HFFc6 (cell line): ENCODE results near the gene BRINP3. TPM values are rescaled to one million over a fixed set of nuclear protein-coding genes. Genes with fewer than 3 reads are reported as not detected.

Experiments
- DNase-seq: peaks from one replicate; pipeline ENCODE4 v3.0.0-alpha.2; 2018
- H3K27ac Mint-ChIP-seq: 2 replicates; pipeline ENCODE4 v1.8.0; 2020; ENCODE audit warnings: mild to moderate bottlenecking, mixed read lengths
- H3K27me3 Mint-ChIP-seq: 2 replicates; pipeline ENCODE4 v1.8.0; 2021; ENCODE audit warnings: mild to moderate bottlenecking, moderate library complexity, mixed read lengths; ENCODE audit not compliant: insufficient read depth
- H3K36me3 Mint-ChIP-seq: 2 replicates; pipeline ENCODE4 v1.8.0; 2021; ENCODE audit warnings: low read depth, mixed read lengths
- H3K4me1 Mint-ChIP-seq: 2 replicates; pipeline ENCODE4 v1.8.0; 2020; ENCODE audit warnings: low read depth, mixed read lengths
- H3K4me3 Mint-ChIP-seq: 2 replicates; pipeline ENCODE4 v1.8.0; 2020; ENCODE audit warnings: mild to moderate bottlenecking, moderate library complexity, mixed read lengths
- H3K9me3 Mint-ChIP-seq: 2 replicates; pipeline ENCODE4 v1.8.0; 2020; ENCODE audit warnings: mild to moderate bottlenecking, mixed read lengths
- total RNA-seq, 6 experiments: library from RNA; stranded (reverse); fragmentation: NEBNext Ultra II Directional; extraction: Animal tissue kit (Norgen Biotek cat#: 25700); gene quantifications; 2 replicates in 1 of 6; 3 replicates in 5 of 6; pipeline ENCODE4 v1.2.3, GENCODE V29; 2021
- TF ChIP-seq, protein P1 (sequence below): fragments of 200-600 bp; sonication (generic); IDR thresholded peaks from 2 replicates; pipeline ENCODE4 v1.5.0; 2021; ENCODE audit warnings: antibody characterized with exemption, mild to moderate bottlenecking

Gene BRINP3
- total RNA-seq, 6 experiments from 2014 or later = not detected

DNA sequence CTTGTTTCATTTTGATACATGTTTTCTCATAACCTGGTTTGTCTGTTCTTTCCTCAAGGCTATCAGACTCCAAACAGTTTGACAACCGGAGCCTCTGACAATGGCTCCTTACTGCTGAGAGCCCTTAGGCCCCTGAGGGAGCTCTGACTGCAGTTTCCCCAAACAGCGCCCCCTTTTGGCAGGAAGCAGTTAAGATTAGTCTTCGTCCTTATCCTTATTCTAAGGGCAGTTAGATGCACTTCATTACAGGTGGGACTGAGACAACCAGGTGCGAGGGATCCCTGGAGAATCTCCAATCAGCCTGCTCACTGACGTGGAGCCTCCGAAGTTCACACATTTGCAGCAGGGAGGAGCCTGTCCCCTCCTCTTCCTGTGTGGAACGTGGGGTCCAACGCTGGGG is 393.1 kb downstream of the BRINP3 start:
- no peak for DNase-seq
- H3K4me3 Mint-ChIP-seq = no peak overlapping the region
- TF ChIP-seq, protein P1, sequence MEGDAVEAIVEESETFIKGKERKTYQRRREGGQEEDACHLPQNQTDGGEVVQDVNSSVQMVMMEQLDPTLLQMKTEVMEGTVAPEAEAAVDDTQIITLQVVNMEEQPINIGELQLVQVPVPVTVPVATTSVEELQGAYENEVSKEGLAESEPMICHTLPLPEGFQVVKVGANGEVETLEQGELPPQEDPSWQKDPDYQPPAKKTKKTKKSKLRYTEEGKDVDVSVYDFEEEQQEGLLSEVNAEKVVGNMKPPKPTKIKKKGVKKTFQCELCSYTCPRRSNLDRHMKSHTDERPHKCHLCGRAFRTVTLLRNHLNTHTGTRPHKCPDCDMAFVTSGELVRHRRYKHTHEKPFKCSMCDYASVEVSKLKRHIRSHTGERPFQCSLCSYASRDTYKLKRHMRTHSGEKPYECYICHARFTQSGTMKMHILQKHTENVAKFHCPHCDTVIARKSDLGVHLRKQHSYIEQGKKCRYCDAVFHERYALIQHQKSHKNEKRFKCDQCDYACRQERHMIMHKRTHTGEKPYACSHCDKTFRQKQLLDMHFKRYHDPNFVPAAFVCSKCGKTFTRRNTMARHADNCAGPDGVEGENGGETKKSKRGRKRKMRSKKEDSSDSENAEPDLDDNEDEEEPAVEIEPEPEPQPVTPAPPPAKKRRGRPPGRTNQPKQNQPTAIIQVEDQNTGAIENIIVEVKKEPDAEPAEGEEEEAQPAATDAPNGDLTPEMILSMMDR = no peak; the same call in 1 of the 2 replicates
- no peak overlapping the region for H3K27ac Mint-ChIP-seq
- no peaks in the 10 kb centered on the region for H3K36me3 Mint-ChIP-seq
- H3K27me3 Mint-ChIP-seq = no peaks in the 10 kb centered on the region
- peaks cover 7% of the 10 kb centered on the region for H3K9me3 Mint-ChIP-seq
- no peaks in the 10 kb centered on the region for H3K4me1 Mint-ChIP-seq

DNA sequence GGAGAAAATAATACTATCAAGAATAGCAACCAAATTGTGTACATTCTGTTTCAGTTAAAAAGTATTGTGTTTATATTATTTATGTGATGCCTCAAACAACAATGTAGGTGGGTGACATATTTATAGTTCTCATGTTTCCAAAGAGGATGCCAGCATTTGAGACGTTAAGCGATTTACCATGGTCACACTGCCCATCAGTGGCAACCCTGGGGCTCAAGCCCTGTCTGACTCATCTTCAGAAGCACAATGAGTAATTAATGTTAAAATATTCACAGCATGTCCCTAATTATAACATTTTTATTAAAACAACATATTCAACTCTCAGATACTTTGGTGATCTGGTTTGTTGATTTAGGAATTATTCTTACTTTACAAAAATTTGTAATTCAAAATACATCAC is 409.4 kb downstream of the BRINP3 start:
- Mint-ChIP-seq H3K9me3 (peaks cover 40% of the 10 kb centered on the region), H3K4me3 (no peak overlapping the region), H3K4me1 (no peaks in the 10 kb centered on the region), H3K27ac (no peak overlapping the region), H3K27me3 (no peaks in the 10 kb centered on the region), H3K36me3 (no peaks in the 10 kb centered on the region)
- no peak for DNase-seq
- TF ChIP-seq, protein P1 = no peak

DNA sequence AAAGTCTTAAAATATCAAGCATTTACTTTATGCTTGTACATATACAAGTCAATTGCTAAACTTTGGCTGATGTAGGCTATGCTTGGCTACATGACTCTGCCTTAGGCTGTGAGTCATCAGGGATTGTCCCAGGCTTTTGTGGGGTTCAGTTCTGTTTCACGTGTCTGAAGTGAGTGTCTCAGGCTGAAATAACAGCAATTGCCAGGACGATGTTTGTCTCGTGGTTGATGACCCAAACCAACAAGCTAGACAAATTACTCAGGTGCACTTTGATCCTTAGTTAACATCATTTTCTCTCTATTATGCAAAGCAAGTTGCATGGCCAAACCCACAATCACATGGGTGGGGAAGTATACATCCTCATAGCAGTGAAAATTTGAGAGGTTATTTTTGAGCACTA is 410.1 kb downstream of the BRINP3 start:
- H3K27ac Mint-ChIP-seq = no peak overlapping the region
- no peak for DNase-seq

DNA sequence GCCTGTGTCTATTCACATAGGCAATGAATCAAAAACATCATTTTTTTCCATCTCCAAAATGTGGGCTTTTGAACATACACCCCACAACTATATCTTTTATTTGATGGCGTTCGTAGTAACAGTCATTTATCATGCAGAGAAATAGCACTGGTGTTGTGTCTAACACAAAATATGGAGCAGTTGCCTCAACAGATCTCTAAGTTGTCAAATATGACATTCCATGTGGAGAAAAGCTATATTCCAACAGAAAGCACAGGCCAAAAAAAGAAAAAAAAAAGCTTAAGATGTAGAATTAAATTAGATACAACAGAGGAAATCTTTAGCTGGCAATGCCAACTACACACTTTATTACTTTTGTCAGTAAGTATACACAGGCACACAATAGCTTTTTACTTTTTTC is 411.7 kb downstream of the BRINP3 start:
- Mint-ChIP-seq H3K36me3 (no peaks in the 10 kb centered on the region), H3K27me3 (no peaks in the 10 kb centered on the region), H3K4me1 (no peaks in the 10 kb centered on the region), H3K9me3 (peaks cover 32% of the 10 kb centered on the region), H3K27ac (no peak overlapping the region), H3K4me3 (no peak overlapping the region)
- no peak for DNase-seq
- TF ChIP-seq, protein P1 = no peak

More for the DNA sequence above, 410.1 kb downstream of the BRINP3 start:
- Mint-ChIP-seq H3K36me3 (no peaks in the 10 kb centered on the region), H3K27me3 (no peaks in the 10 kb centered on the region), H3K9me3 (peaks cover 36% of the 10 kb centered on the region), H3K4me3 (no peak overlapping the region), H3K4me1 (no peaks in the 10 kb centered on the region)
- TF ChIP-seq, protein P1 = no peak

DNA sequence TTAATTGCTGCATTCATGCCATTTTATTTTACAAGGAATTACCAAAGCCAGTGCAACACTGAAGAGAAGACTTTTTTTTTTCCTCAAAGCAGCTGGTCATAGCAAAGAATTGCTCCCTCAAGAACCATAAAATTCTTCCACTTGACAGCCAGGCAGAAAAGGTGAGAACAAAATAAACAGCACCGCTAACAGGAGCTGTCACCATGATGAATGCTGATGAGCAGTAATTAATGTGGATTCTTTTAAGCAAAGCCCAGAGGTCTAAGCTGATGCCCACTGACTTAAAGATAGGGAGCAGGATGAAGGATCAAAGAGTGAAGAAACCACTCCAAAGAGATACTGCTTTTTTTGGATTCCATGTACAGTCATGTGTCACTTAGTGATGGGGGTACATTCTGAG is 428.4 kb downstream of the BRINP3 start:
- H3K27me3 Mint-ChIP-seq = no peaks in the 10 kb centered on the region
- DNase-seq = no peak
- no peak overlapping the region for H3K27ac Mint-ChIP-seq
- no peaks in the 10 kb centered on the region for H3K4me1 Mint-ChIP-seq
- H3K36me3 Mint-ChIP-seq = no peaks in the 10 kb centered on the region
- TF ChIP-seq, protein P1 = no peak
- H3K4me3 Mint-ChIP-seq = no peak overlapping the region
- H3K9me3 Mint-ChIP-seq = peaks cover 44% of the 10 kb centered on the region
